ENCODE measurements around the gene CCM2.
A peak's percentile ranks its signal among the peaks of the same experiment; 100 is the strongest.

CCM2 gene

GRCh38 chr7:44967571-44968446 lies 32.2 kb upstream of the CCM2 start:
- DNase-seq (ENCODE audit: extremely low read depth in 1 of 2, low read depth in 1 of 2), result no peak

GRCh38 chr7:44969049-44969700 lies 30.8 kb upstream of the CCM2 start:
- DNase-seq (ENCODE audit: extremely low read depth in 1 of 2, low read depth in 1 of 2), result no peak

- DNase-seq (ENCODE audit: extremely low read depth in 1 of 2, low read depth in 1 of 2), result no peak
Observed at GRCh38 chr7:44969701-44970522, 30.1 kb upstream of the CCM2 start.

- no peak for DNase-seq (ENCODE audit: extremely low read depth in 1 of 2, low read depth in 1 of 2)
Observed at GRCh38 chr7:44970523-44971051, 29.4 kb upstream of the CCM2 start.

GRCh38 chr7:44971188-44971901 lies 28.7 kb upstream of the CCM2 start:
- no peak for DNase-seq (ENCODE audit: extremely low read depth in 1 of 2, low read depth in 1 of 2)

GRCh38 chr7:44971902-44972441 lies 28.0 kb upstream of the CCM2 start:
- no peak for DNase-seq (ENCODE audit: extremely low read depth in 1 of 2, low read depth in 1 of 2)

- no peak for DNase-seq (ENCODE audit: extremely low read depth in 1 of 2, low read depth in 1 of 2)
Observed at GRCh38 chr7:44972562-44972961, 27.4 kb upstream of the CCM2 start.

- DNase-seq (ENCODE audit: extremely low read depth in 1 of 2, low read depth in 1 of 2), result no peak
Observed at GRCh38 chr7:44973610-44974401, 26.2 kb upstream of the CCM2 start.

GRCh38 chr7:44974549-44974948 lies 25.5 kb upstream of the CCM2 start:
- DNase-seq (ENCODE audit: extremely low read depth in 1 of 2, low read depth in 1 of 2), result no peak

GRCh38 chr7:44975331-44976039 lies 24.5 kb upstream of the CCM2 start:
- no peak for DNase-seq (ENCODE audit: extremely low read depth in 1 of 2, low read depth in 1 of 2)

- DNase-seq (ENCODE audit: extremely low read depth in 1 of 2, low read depth in 1 of 2), result no peak
Observed at GRCh38 chr7:44976040-44976745, 23.8 kb upstream of the CCM2 start.

- DNase-seq (ENCODE audit: extremely low read depth in 1 of 2, low read depth in 1 of 2), result no peak
Observed at GRCh38 chr7:44976746-44977196, 23.2 kb upstream of the CCM2 start.

GRCh38 chr7:44977304-44977958 lies 22.6 kb upstream of the CCM2 start:
- DNase-seq (ENCODE audit: extremely low read depth in 1 of 2, low read depth in 1 of 2), result peak; percentile 64 to 89

- DNase-seq (ENCODE audit: extremely low read depth in 1 of 2, low read depth in 1 of 2), result no peak
Observed at GRCh38 chr7:44977959-44978335, 22.1 kb upstream of the CCM2 start.

GRCh38 chr7:44978511-44979366 lies 21.3 kb upstream of the CCM2 start, which contains the start of gene MYO1G:
TSS of gene MYO1G (minus strand) at chr7:44979015. CDS start at chr7:44978961, 54 bp downstream.
- peak; percentile 87 to 94 for DNase-seq (ENCODE audit: extremely low read depth in 1 of 2, low read depth in 1 of 2)

All from stimulated activated CD8-positive, alpha-beta memory T cell treated with anti-CD3 and anti-CD28 coated beads, Interleukin-7, amount 100 ng/mL, for 48 hours (primary cell).